CD4-positive, alpha-beta T cell (primary cell): ENCODE results near the gene EHBP1L1. TPM values are rescaled to one million over a fixed set of nuclear protein-coding genes. Genes with fewer than 3 reads are reported as not detected.

Source experiments
- ATAC-seq: fragments of 200-7000 bp; cut with Tn5 transposase; one replicate; pipeline ENCODE4 v1.10.0; 2022; ENCODE audit warnings: mild to moderate bottlenecking; ENCODE audit not compliant: poor library complexity
- CTCF ChIA-PET: fragments of 350-600 bp; sonication (Branson Sonifier 250); formaldehyde crosslinking; loops from one replicate; lab custom pipeline; 2021; ENCODE audit warnings: antibody characterized with exemption, inconsistent platforms; lab: Charles Lee
- POLR2A ChIA-PET: fragments of 350-600 bp; sonication (Branson Sonifier 250); formaldehyde crosslinking; loops from one replicate; lab custom pipeline; 2021; ENCODE audit warnings: antibody characterized with exemption, inconsistent platforms; lab: Charles Lee
- DNase-seq, 14 experiments: peaks; one replicate each; pipeline ENCODE4 v3.0.0-alpha.2; 2013 to 2020; ENCODE audit warnings: mixed read lengths in 2 of 14
- H3K27ac ChIP-seq, 2 donors: one replicate each; pipeline versions ENCODE4 v1.5.1 to v1.7.0; 2013; ENCODE audit warnings: low read length in 2 of 2, low read depth in 1 of 2, mild to moderate bottlenecking in 1 of 2
- H3K27me3 ChIP-seq, 2 experiments: 1 replicate in 1 of 2; 2 replicates in 1 of 2; pipeline versions ENCODE4 v1.6.1 to v1.7.0; 2013; ENCODE audit warnings: low read length in 2 of 2, control low read depth in 1 of 2, mild to moderate bottlenecking in 1 of 2, moderate library complexity in 1 of 2; ENCODE audit not compliant: insufficient read depth in 2 of 2, control insufficient read depth in 1 of 2
- H3K36me3 ChIP-seq: one replicate; pipeline ENCODE4 v1.6.1; 2013; ENCODE audit warnings: low read length, control low read depth; ENCODE audit not compliant: insufficient read depth
- H3K4me1 ChIP-seq: one replicate; pipeline ENCODE4 v1.6.1; 2013; ENCODE audit warnings: low read length, control low read depth; ENCODE audit not compliant: insufficient read depth
- H3K4me3 ChIP-seq: one replicate; pipeline ENCODE4 v1.5.1; 2013; ENCODE audit warnings: mild to moderate bottlenecking, low read length, moderate library complexity
- H3K9me3 ChIP-seq, 2 experiments: 1 replicate in 1 of 2; 2 replicates in 1 of 2; pipeline versions ENCODE4 v1.6.1 to v1.7.0; 2013; ENCODE audit warnings: low read length in 2 of 2, mild to moderate bottlenecking in 2 of 2, control low read depth in 1 of 2, moderate library complexity in 1 of 2; ENCODE audit not compliant: control insufficient read depth in 1 of 2, insufficient read depth in 1 of 2
- H3K27ac Mint-ChIP-seq: one replicate; pipeline ENCODE4 v1.8.0; 2020; ENCODE audit warnings: mixed read lengths
- H3K27me3 Mint-ChIP-seq: one replicate; pipeline ENCODE4 v1.8.0; 2021; ENCODE audit warnings: mixed read lengths
- H3K36me3 Mint-ChIP-seq: one replicate; pipeline ENCODE4 v1.8.0; 2021; ENCODE audit warnings: low read depth, mixed read lengths
- H3K4me1 Mint-ChIP-seq: one replicate; pipeline ENCODE4 v1.8.0; 2021; ENCODE audit warnings: low read depth, mixed read lengths
- H3K4me3 Mint-ChIP-seq: one replicate; pipeline ENCODE4 v1.8.0; 2020; ENCODE audit warnings: mild to moderate bottlenecking, mixed read lengths
- H3K9me3 Mint-ChIP-seq: one replicate; pipeline ENCODE4 v1.8.0; 2020; ENCODE audit warnings: mixed read lengths
- CTCF ChIP-seq: fragments of 200-600 bp; IDR thresholded peaks from one replicate; pipeline ENCODE4 v1.8.0; 2022; ENCODE audit warnings: antibody characterized with exemption, mild to moderate bottlenecking
- intact Hi-C, 2 experiments: fragments of 100-400 bp; cut with DNase I in 1 of 2; cut with micrococcal nuclease in 1 of 2; formaldehyde crosslinking; loops; one replicate each; pipeline versions ENCODE4 v1.15.1 to v1.9.0; 2023 to 2025; cut with DNase I, micrococcal nuclease
- total RNA-seq, 174 experiments: library from RNA in 2 of 174; stranded (reverse) in 2 of 174; gene quantifications; one replicate each; pipeline ENCODE4 v1.2.3 and lab custom pipeline; 2021 to 2026

EHBP1L1 gene
- total RNA-seq, 2 experiments from 2014 or later: 82.6 to 88.5 TPM

GRCh38 chr11:65576232-65576866 is 496 bp downstream of the EHBP1L1 start:
- H3K4me1 ChIP-seq: peaks cover 71% of the 10 kb centered on the region
- Mint-ChIP-seq H3K4me1 (peaks cover 51% of the 10 kb centered on the region), H3K27me3 (no peaks in the 10 kb centered on the region), H3K36me3 (peaks cover 50% of the 10 kb centered on the region), H3K27ac (peak overlapping the region; percentile 37), H3K9me3 (no peaks in the 10 kb centered on the region), H3K4me3 (peak overlapping the region; percentile 90)
- POLR2A ChIA-PET: interaction anchor here (0.6 to 3.6 kb wide), 21 partner anchors 10 to 454 kb away, joined by 3 to 42 read pairs (median 9); partner anchors contain the start of genes CCDC85B, FAU, MALAT1 and MRPL49
- H3K4me3 ChIP-seq: peak overlapping the region; percentile 71
- CTCF ChIA-PET: interaction anchor here (1.3 to 4.1 kb wide), 4 partner anchors 12 to 36 kb away, joined by 6 to 31 read pairs (median 20); no protein-coding TSS in a partner anchor
- no peak for ATAC-seq
- H3K36me3 ChIP-seq: peaks cover 46% of the 10 kb centered on the region
- peak overlapping the region; percentile 56 to 57 for H3K27ac ChIP-seq
- no peaks in the 10 kb centered on the region for H3K9me3 ChIP-seq
- no peaks in the 10 kb centered on the region for H3K27me3 ChIP-seq
- TF ChIP-seq CTCF: no peak
- DNase-seq: peak in 2 of 14 experiments; percentile 41 to 56
- intact Hi-C loops: loop anchor here in 1 of 2 experiments (10.0 kb wide), 1 partner anchor 52 kb away; the partner anchor contains the start of gene SCYL1

- no peak for TF ChIP-seq CTCF
- Mint-ChIP-seq H3K9me3 (no peaks in the 10 kb centered on the region), H3K27ac (peak overlapping the region; percentile 37), H3K4me1 (peaks cover 43% of the 10 kb centered on the region), H3K27me3 (no peaks in the 10 kb centered on the region), H3K4me3 (peak overlapping the region; percentile 90), H3K36me3 (peaks cover 56% of the 10 kb centered on the region)
- Histone ChIP-seq H3K4me1 (peaks cover 63% of the 10 kb centered on the region), H3K27ac (peak overlapping the region; percentile 57 to 61), H3K27me3 (no peaks in the 10 kb centered on the region), H3K36me3 (peaks cover 49% of the 10 kb centered on the region), H3K4me3 (peak overlapping the region; percentile 71), H3K9me3 (no peaks in the 10 kb centered on the region)
- intact Hi-C loops: loop anchor here in 1 of 2 experiments (10.0 kb wide), 1 partner anchor 52 kb away; the partner anchor contains the start of gene SCYL1
- DNase-seq (peak in 4 of 14 experiments; percentile 54 to 81 (median 66)), ATAC-seq (no peak)
- POLR2A ChIA-PET: interaction anchor here (0.9 to 3.6 kb wide), 19 partner anchors 9 to 442 kb away, joined by 3 to 42 read pairs (median 15); partner anchors contain the start of genes CCDC85B, MALAT1, PCNX3 and RNASEH2C
- CTCF ChIA-PET: interaction anchor here (1.3 to 4.1 kb wide), 4 partner anchors 11 to 37 kb away, joined by 6 to 31 read pairs (median 20); no protein-coding TSS in a partner anchor
These were observed 1.3 kb downstream of the EHBP1L1 start for GRCh38 chr11:65576867-65577755.

- Histone ChIP-seq H3K4me1 (peaks cover 61% of the 10 kb centered on the region), H3K36me3 (peaks cover 54% of the 10 kb centered on the region), H3K27me3 (no peaks in the 10 kb centered on the region), H3K4me3 (peak overlapping the region; percentile 71), H3K27ac (peak overlapping the region; percentile 57 to 61), H3K9me3 (no peaks in the 10 kb centered on the region)
- Mint-ChIP-seq H3K4me3 (peak overlapping the region; percentile 59), H3K27me3 (no peaks in the 10 kb centered on the region), H3K27ac (peak overlapping the region; percentile 37), H3K36me3 (peaks cover 62% of the 10 kb centered on the region), H3K4me1 (peaks cover 39% of the 10 kb centered on the region), H3K9me3 (no peaks in the 10 kb centered on the region)
- no peak for TF ChIP-seq CTCF
- ATAC-seq (no peak), DNase-seq (no peak)
- intact Hi-C loops: loop anchor here in 1 of 2 experiments (1.0 to 10.0 kb wide), 2 partner anchors 13 to 53 kb away; partner anchors contain the start of gene SCYL1
- ChIA-PET POLR2A (interaction anchor here (0.9 to 3.6 kb wide), 6 partner anchors 26 to 78 kb away, joined by 3 to 42 read pairs (median 18); partner anchors contain the start of genes MALAT1, PCNX3 and SCYL1), CTCF (interaction anchor here (1.3 to 4.1 kb wide), 4 partner anchors 11 to 38 kb away, joined by 6 to 31 read pairs (median 20); no protein-coding TSS in a partner anchor)
These were observed 1.9 kb downstream of the EHBP1L1 start for GRCh38 chr11:65577756-65578109.
